HG03378 (cell line): ENCODE results near the gene PPP2R3B.
"Not testable (repeated sequence)": the region's sequence is repeated elsewhere in the genome, so short reads cannot be mapped to it uniquely, and the experiment has no call there.

Experiments used
- ATAC-seq: cut with Tn5 transposase; IDR thresholded peaks from one replicate; pipeline ENCODE4 v1.9.1; 2021; ENCODE audit warnings: mild to moderate bottlenecking, moderate library complexity; ENCODE audit not compliant: unreplicated experiment

PPP2R3B gene

GRCh38 chrX:356385-357034 lies 30.2 kb downstream of the PPP2R3B start:
- no peak for ATAC-seq

- no peak for ATAC-seq
Observed at GRCh38 chrX:355329-356050, 31.2 kb downstream of the PPP2R3B start.

- ATAC-seq: no peak
Observed at GRCh38 chrX:353566-354535, 32.9 kb downstream of the PPP2R3B start.

GRCh38 chrX:352582-353314 lies 34.0 kb downstream of the PPP2R3B start:
- ATAC-seq: no peak

- ATAC-seq: no peak
Observed at GRCh38 chrX:352181-352580, 34.5 kb downstream of the PPP2R3B start.

- ATAC-seq: no peak
Observed at GRCh38 chrX:351736-352135, 35.0 kb downstream of the PPP2R3B start.

GRCh38 chrX:351324-351641 lies 35.4 kb downstream of the PPP2R3B start:
- ATAC-seq: not testable (repeated sequence)

GRCh38 chrX:350534-351323 lies 36.0 kb downstream of the PPP2R3B start:
- no peak for ATAC-seq

GRCh38 chrX:350148-350533 lies 36.6 kb downstream of the PPP2R3B start:
- no peak for ATAC-seq

GRCh38 chrX:349702-350101 lies 37.0 kb downstream of the PPP2R3B start:
- ATAC-seq: no peak

GRCh38 chrX:349196-349595 lies 37.5 kb downstream of the PPP2R3B start:
- no peak for ATAC-seq

GRCh38 chrX:348461-349117 lies 38.1 kb downstream of the PPP2R3B start:
- ATAC-seq: no peak

GRCh38 chrX:347351-348117 lies 39.2 kb downstream of the PPP2R3B start:
- ATAC-seq: no peak

GRCh38 chrX:346034-346813 lies 40.5 kb downstream of the PPP2R3B start:
- no peak for ATAC-seq

GRCh38 chrX:345020-345925 lies 41.4 kb downstream of the PPP2R3B start:
- ATAC-seq: no peak

GRCh38 chrX:344371-344901 lies 42.3 kb downstream of the PPP2R3B start:
- no peak for ATAC-seq

- no peak for ATAC-seq
Observed at GRCh38 chrX:341541-342101, 45.1 kb downstream of the PPP2R3B start.
